ENCODE measurements around the gene DLGAP1. TPM values are rescaled to one million over a fixed set of nuclear protein-coding genes. Genes with fewer than 3 reads are reported as not detected.

The DLGAP1 gene
- polyA plus RNA-seq, 1 of the 3 experiments (the other 2 are of a cell fraction) = not detected

- Histone ChIP-seq H3K27ac (ENCODE audit: low read depth in 2 of 2, low read length in 1 of 2) (no peak overlapping the region), H3F3A (replicated peaks; ENCODE audit: insufficient read depth) (no peaks in the 10 kb centered on the region), H3K9me2 (no peaks in the 10 kb centered on the region), H3K79me2 (ENCODE audit: insufficient read depth) (no peaks in the 10 kb centered on the region), H3K9me3 (no peaks in the 10 kb centered on the region), H2AFZ (ENCODE audit: low read depth) (no peak overlapping the region), H3K9ac (no peak overlapping the region), H4K20me1 (ENCODE audit: insufficient read depth) (no peaks in the 10 kb centered on the region), H3K4me3 (ENCODE audit: low read depth in 2 of 2, low read length in 1 of 2) (no peak overlapping the region), H3K36me3 (replicated peaks in 1 of 2; ENCODE audit: control insufficient read depth in 1 of 2, insufficient read depth in 2 of 2, low read length in 1 of 2) (no peaks in the 10 kb centered on the region), H3K27me3 (ENCODE audit: insufficient read depth) (no peaks in the 10 kb centered on the region), H3K4me2 (no peak overlapping the region), H3K4me1 (ENCODE audit: control insufficient read depth in 1 of 2, insufficient read depth in 2 of 2, low read depth in 1 of 2, low read length in 1 of 2) (no peaks in the 10 kb centered on the region; a peak in 1 of 4 replicates)
- WGBS (ENCODE audit: low lambda C conversion rate) = 0% methylated on average over 2 of the region's 2 CpGs
- TF ChIP-seq EZH2phosphoT487 (IDR thresholded peaks at IDR 0.05; ENCODE audit: borderline replicate concordance, low read depth) (no peak), TCF12 (IDR thresholded peaks at IDR 0.05) (no peak), NRF1 (IDR thresholded peaks at IDR 0.05; ENCODE audit: low read depth, low read length) (no peak), FOXJ3 (CRISPR knock-in tag; IDR thresholded peaks at IDR 0.05) (no peak), CTCF (IDR thresholded peaks at IDR 0.05) (no peak), CHD2 (IDR thresholded peaks at IDR 0.05; ENCODE audit: low read length, partially characterized antibody) (no peak), GABPA (IDR thresholded peaks at IDR 0.05; ENCODE audit: low read depth) (no peak), JUND (IDR thresholded peaks at IDR 0.05) (no peak), MEF2A (IDR thresholded peaks at IDR 0.05; ENCODE audit: borderline replicate concordance, low read depth) (no peak), MAX (IDR thresholded peaks at IDR 0.05; ENCODE audit: low read depth) (no peak), NFIC (IDR thresholded peaks at IDR 0.05; ENCODE audit: borderline replicate concordance) (no peak), RCOR1 (IDR thresholded peaks at IDR 0.05; ENCODE audit: low read length) (no peak), FOSL2 (IDR thresholded peaks at IDR 0.05; ENCODE audit: borderline replicate concordance, low read depth) (no peak), USF2 (IDR thresholded peaks at IDR 0.05; ENCODE audit: borderline replicate concordance, low read depth, low read length) (no peak), MXI1 (IDR thresholded peaks at IDR 0.05; ENCODE audit: low read depth, low read length) (no peak), IRF3 (IDR thresholded peaks at IDR 0.05; ENCODE audit: low read depth, low read length) (no peak), RXRA (IDR thresholded peaks at IDR 0.05; ENCODE audit: borderline replicate concordance, low read depth) (no peak)
- CTCF ChIA-PET = interaction anchor here (1.2 kb wide), 1 partner anchor 15 kb away, joined by 3 read pairs; no protein-coding TSS in a partner anchor
- no peak for DNase-seq
- POLR2A ChIA-PET = no interaction called here
These were observed 184.1 kb downstream of the DLGAP1 start for GRCh38 chr18:4270988-4271387.
